Smooth muscle cell (in vitro differentiated cells): Measurements from ENCODE around the gene KLHL18. TPM values are rescaled to one million over a fixed set of nuclear protein-coding genes. Genes with fewer than 3 reads are reported as not detected.

Source experiments
- DNase-seq: peaks from one replicate; lab custom pipeline; 2025; ENCODE audit not compliant: unreplicated experiment; lab: John Stamatoyannopoulos, UW
- H2AFZ ChIP-seq: fragments of 200-600 bp; sonication (generic); 2 replicates; pipeline ENCODE4 v1.6.0; 2016; ENCODE audit warnings: antibody characterized with exemption, low read depth, mild to moderate bottlenecking
- H3F3A ChIP-seq: fragments of 200-600 bp; sonication (generic); 2 replicates; pipeline ENCODE4 v1.6.0; 2017; ENCODE audit warnings: antibody characterized with exemption, low read depth
- H3K27ac ChIP-seq: fragments of 200-600 bp; sonication (generic); 2 replicates; pipeline ENCODE4 v1.5.1; 2016; ENCODE audit warnings: low read depth, mild to moderate bottlenecking
- H3K27me3 ChIP-seq: fragments of 200-600 bp; sonication (generic); 2 replicates; pipeline ENCODE4 v1.6.1; 2016; ENCODE audit warnings: low read depth, mild to moderate bottlenecking
- H3K36me3 ChIP-seq: fragments of 200-600 bp; sonication (generic); 2 replicates; pipeline ENCODE4 v1.5.1; 2016; ENCODE audit warnings: low read depth
- H3K4me1 ChIP-seq: fragments of 200-600 bp; sonication (generic); 2 replicates; pipeline ENCODE4 v1.5.1; 2016; ENCODE audit warnings: low read depth
- H3K4me2 ChIP-seq: fragments of 200-600 bp; sonication (generic); 2 replicates; pipeline ENCODE4 v1.6.0; 2016; ENCODE audit warnings: mild to moderate bottlenecking
- H3K4me3 ChIP-seq: fragments of 200-600 bp; sonication (generic); 2 replicates; pipeline ENCODE4 v1.5.1; 2016; ENCODE audit warnings: mild to moderate bottlenecking
- H3K79me2 ChIP-seq: fragments of 200-600 bp; sonication (generic); 2 replicates; pipeline ENCODE4 v1.6.0; 2016; ENCODE audit warnings: low read depth, mild to moderate bottlenecking
- H3K9ac ChIP-seq: fragments of 200-600 bp; sonication (generic); 2 replicates; pipeline ENCODE4 v1.6.0; 2016; ENCODE audit warnings: low read depth
- H3K9me3 ChIP-seq: fragments of 200-600 bp; sonication (generic); replicated peaks from 2 replicates; pipeline ENCODE4 v1.5.1; 2016; ENCODE audit warnings: low read depth
- H4K20me1 ChIP-seq: fragments of 200-600 bp; sonication (generic); 2 replicates; pipeline ENCODE4 v1.6.0; 2016; ENCODE audit warnings: low read depth
- CTCF ChIP-seq: fragments of 200-600 bp; sonication (generic); IDR thresholded peaks from 2 replicates; pipeline ENCODE4 v1.5.1; 2017; ENCODE audit warnings: borderline replicate concordance, mild to moderate bottlenecking, antibody characterized with exemption; ENCODE audit not compliant: insufficient read depth, poor library complexity, severe bottlenecking
- WGBS: methylation state at CpG from one replicate; pipeline ENCODE4 v1.1.7; 2016; ENCODE audit warnings: low lambda C conversion rate; 5-methylcytosine and 5-hydroxymethylcytosine counted together
- polyA plus RNA-seq: library from polyadenylated mRNA; unstranded; fragments of >200 nt; fragmentation: Nextera tagmentation; extraction: Ambion mirVana; gene quantifications from 2 replicates; pipeline ENCODE4 v1.2.1, GENCODE V29; 2016
- total RNA-seq: library from RNA; depleted of rRNA; stranded (reverse); fragments of >200 nt; gene quantifications from 2 replicates; pipeline ENCODE4 v1.2.3, GENCODE V29; 2014

The KLHL18 gene
- total and polyA plus RNA-seq, 2 experiments from 2014 or later = 17.6 to 17.8 TPM

GRCh38 chr3:47243419-47244147 is 39.2 kb upstream of the KLHL18 start:
- Histone ChIP-seq H3K27ac (no peak overlapping the region), H3K4me1 (no peaks in the 10 kb centered on the region), H3K36me3 (no peaks in the 10 kb centered on the region), H3F3A (no peaks in the 10 kb centered on the region), H3K79me2 (no peaks in the 10 kb centered on the region), H3K27me3 (no peaks in the 10 kb centered on the region), H2AFZ (no peak overlapping the region), H3K4me2 (no peak overlapping the region), H3K9ac (no peak overlapping the region), H3K9me3 (no peaks in the 10 kb centered on the region), H4K20me1 (no peaks in the 10 kb centered on the region), H3K4me3 (no peak overlapping the region)
- TF ChIP-seq CTCF = no peak
- WGBS = 84% methylated on average over 9 of the region's 9 CpGs
- DNase-seq = no peak

- Histone ChIP-seq H3K4me1 (no peaks in the 10 kb centered on the region), H3K36me3 (no peaks in the 10 kb centered on the region), H3K4me3 (no peak overlapping the region), H3K9me3 (no peaks in the 10 kb centered on the region), H3K27me3 (no peaks in the 10 kb centered on the region), H3K4me2 (no peak overlapping the region), H3K79me2 (no peaks in the 10 kb centered on the region), H4K20me1 (no peaks in the 10 kb centered on the region), H3F3A (no peaks in the 10 kb centered on the region), H3K9ac (no peak overlapping the region), H2AFZ (no peak overlapping the region), H3K27ac (no peak overlapping the region)
- TF ChIP-seq CTCF = no peak
- 93% methylated on average over 10 of the region's 10 CpGs for WGBS
- DNase-seq = no peak
Measured at GRCh38 chr3:47244531-47245100, 38.1 kb upstream of the KLHL18 start.

GRCh38 chr3:47245271-47245670 is 37.5 kb upstream of the KLHL18 start:
- no peak overlapping the region for H3K4me3 ChIP-seq
- 91% methylated on average over 2 of the region's 2 CpGs for WGBS
- H3K27me3 ChIP-seq = no peaks in the 10 kb centered on the region
- DNase-seq = no peak
- no peaks in the 10 kb centered on the region for H4K20me1 ChIP-seq
- no peaks in the 10 kb centered on the region for H3K79me2 ChIP-seq
- no peak for TF ChIP-seq CTCF
- H3K9ac ChIP-seq = no peak overlapping the region
- H3K36me3 ChIP-seq = no peaks in the 10 kb centered on the region
- H3K9me3 ChIP-seq = no peaks in the 10 kb centered on the region
- H2AFZ ChIP-seq = no peak overlapping the region
- H3K4me1 ChIP-seq = no peaks in the 10 kb centered on the region
- no peaks in the 10 kb centered on the region for H3F3A ChIP-seq
- H3K27ac ChIP-seq = no peak overlapping the region
- no peak overlapping the region for H3K4me2 ChIP-seq
